Activated T-helper 2 cell treated with anti-CD3 and anti-CD28 coated beads, Interferon-gamma antibody, Interleukin-2, Interleukin-4, amounts not matched to agents 10 μg/mL and 5 μg/mL and 100 μg/mL, durations not matched to agents 14 hours and 24 hours and 36 hours (primary cell): ENCODE measurements around the gene GPAT3. TPM values are rescaled to one million over a fixed set of nuclear protein-coding genes. Genes with fewer than 3 reads are reported as not detected.
"Not testable (repeated sequence)": the region's sequence is repeated elsewhere in the genome, so short reads cannot be mapped to it uniquely, and the experiment has no call there.

ENCODE experiments used
- DNase-seq: peaks from one replicate; pipeline ENCODE4 v3.0.0; 2021; ENCODE audit warnings: low spot score
- H3K27ac Mint-ChIP-seq: one replicate; pipeline ENCODE4 v1.8.0; 2021; ENCODE audit warnings: mixed read lengths
- H3K27me3 Mint-ChIP-seq: one replicate; pipeline ENCODE4 v1.8.0; 2021; ENCODE audit warnings: low read depth, mixed read lengths
- H3K36me3 Mint-ChIP-seq: one replicate; pipeline ENCODE4 v1.8.0; 2021; ENCODE audit warnings: low read depth, mixed read lengths
- H3K4me1 Mint-ChIP-seq: one replicate; pipeline ENCODE4 v1.8.0; 2021; ENCODE audit warnings: low read depth, mixed read lengths
- H3K4me3 Mint-ChIP-seq: one replicate; pipeline ENCODE4 v1.8.0; 2021; ENCODE audit warnings: low read depth, mild to moderate bottlenecking, moderate library complexity, mixed read lengths
- H3K9me3 Mint-ChIP-seq: one replicate; pipeline ENCODE4 v1.8.0; 2021; ENCODE audit warnings: mixed read lengths
- intact Hi-C: fragments of 100-400 bp; cut with micrococcal nuclease; formaldehyde crosslinking; loops from one replicate; pipeline ENCODE4 v1.15.1; 2023
- total RNA-seq: library from RNA; stranded (reverse); gene quantifications from 2 replicates; pipeline ENCODE4 v1.2.3, GENCODE V29; 2022

GPAT3 gene
- total RNA-seq, 1 donor from 2014 or later, result 8.8 TPM

DNA sequence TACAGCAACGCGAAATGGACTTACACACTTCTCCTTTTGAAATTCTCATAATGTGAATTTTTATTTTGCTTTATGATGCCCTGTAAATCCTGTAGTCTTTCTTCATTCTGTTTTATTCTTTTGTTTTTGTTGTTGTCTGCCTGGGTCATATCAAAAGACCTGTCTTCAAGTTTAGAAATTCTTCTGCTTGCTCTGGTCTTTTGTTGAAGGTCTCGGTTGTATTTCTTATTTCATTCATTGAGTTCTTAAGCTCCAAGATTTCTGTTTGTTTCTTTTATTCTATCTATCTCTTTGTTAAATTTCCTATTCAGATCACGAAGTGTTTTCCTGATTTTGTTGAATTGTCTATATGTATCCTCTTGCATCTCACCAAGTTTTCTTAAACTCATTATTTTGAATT lies 78.1 kb downstream of the GPAT3 start:
- peaks cover 1% of the 10 kb centered on the region for H3K4me1 Mint-ChIP-seq
- peaks cover 25% of the 10 kb centered on the region for H3K9me3 Mint-ChIP-seq
- H3K36me3 Mint-ChIP-seq, result no peaks in the 10 kb centered on the region
- DNase-seq, result no peak
- H3K27me3 Mint-ChIP-seq, result peaks cover 18% of the 10 kb centered on the region
- no peak overlapping the region for H3K27ac Mint-ChIP-seq
- no peak overlapping the region for H3K4me3 Mint-ChIP-seq
- intact Hi-C loops, result no loop called here

DNA sequence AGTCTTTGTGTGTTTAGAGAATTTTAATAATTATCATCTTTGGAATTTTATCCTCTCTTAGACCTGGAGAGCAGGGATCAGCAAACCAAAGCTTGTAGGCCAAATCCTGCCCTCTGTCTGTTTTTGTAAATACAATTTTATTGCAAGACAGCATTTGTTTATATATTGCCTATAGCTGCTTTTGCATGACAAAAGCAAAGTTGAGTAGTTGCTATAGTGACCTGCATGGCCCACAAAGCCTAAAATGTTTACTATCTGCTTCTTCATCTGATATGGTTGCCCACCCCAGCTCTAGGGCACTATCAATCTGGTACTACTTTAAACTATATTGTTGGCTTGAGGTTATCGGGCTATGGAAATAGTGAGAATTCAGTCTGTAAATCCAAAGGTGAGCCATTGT lies 80.3 kb downstream of the GPAT3 start:
- intact Hi-C loops, result no loop called here
- Mint-ChIP-seq H3K36me3 (no peaks in the 10 kb centered on the region), H3K27me3 (peaks cover 14% of the 10 kb centered on the region), H3K9me3 (peaks cover 41% of the 10 kb centered on the region), H3K4me3 (no peak overlapping the region), H3K4me1 (peaks cover 5% of the 10 kb centered on the region), H3K27ac (no peak overlapping the region)
- no peak for DNase-seq

DNA sequence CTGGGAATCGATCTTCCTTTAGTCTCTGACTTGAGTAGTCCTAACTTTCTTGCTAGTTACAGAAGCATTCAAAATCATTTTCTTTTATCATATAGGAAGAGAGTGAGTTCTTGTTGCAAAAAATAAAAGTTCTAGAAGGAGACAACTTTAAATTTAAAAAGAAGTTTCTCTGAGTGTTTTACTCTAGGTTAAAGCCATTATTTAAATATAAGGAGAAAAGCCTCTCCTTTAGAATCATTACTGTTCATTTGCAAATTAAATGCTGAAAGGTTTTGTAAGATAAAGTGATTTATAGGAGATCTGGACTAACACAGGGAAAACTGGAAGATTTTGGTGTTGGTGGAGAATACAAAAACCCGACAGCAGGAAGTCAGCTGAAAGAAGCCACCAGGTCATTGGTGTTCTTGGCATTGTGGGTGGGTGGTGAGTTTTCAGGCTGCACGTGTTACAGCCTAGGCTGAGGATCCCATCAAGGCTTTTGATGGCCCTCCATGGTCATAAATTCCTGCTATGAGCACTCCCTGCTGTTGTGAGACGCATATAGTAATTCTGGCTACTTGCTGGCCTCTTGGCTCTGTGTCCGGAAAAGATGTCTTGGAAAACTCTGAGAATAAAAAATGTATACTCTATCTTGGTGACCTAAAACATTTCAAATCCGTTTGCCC lies 81.6 kb downstream of the GPAT3 start:
- H3K27me3 Mint-ChIP-seq, result peaks cover 13% of the 10 kb centered on the region
- no peak overlapping the region for H3K27ac Mint-ChIP-seq
- DNase-seq, result no peak
- intact Hi-C loops, result no loop called here
- H3K4me3 Mint-ChIP-seq, result no peak overlapping the region
- peaks cover 5% of the 10 kb centered on the region for H3K4me1 Mint-ChIP-seq
- H3K36me3 Mint-ChIP-seq, result no peaks in the 10 kb centered on the region
- H3K9me3 Mint-ChIP-seq, result peaks cover 49% of the 10 kb centered on the region

DNA sequence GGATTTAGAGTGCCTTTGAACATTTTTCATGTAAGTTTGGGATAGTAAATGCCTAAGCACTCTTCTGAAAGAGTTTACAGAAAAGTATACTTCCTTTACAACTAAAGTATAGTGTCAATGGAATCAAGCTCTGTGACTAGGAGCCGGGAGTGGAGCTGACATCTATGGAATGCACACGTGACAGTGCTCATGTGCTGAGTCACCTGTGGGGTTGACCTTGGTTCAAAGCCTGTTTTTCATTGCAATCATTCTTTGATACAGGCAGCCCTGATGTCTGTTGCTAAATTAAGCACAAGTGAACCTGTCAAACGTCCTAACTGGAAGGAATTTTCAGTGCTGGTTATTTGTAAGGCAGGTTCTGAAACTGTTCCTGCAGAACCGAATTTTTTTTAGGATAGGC lies 82.5 kb downstream of the GPAT3 start:
- intact Hi-C loops, result no loop called here
- no peak overlapping the region for H3K4me3 Mint-ChIP-seq
- no peak overlapping the region for H3K27ac Mint-ChIP-seq
- H3K36me3 Mint-ChIP-seq, result no peaks in the 10 kb centered on the region
- peaks cover 10% of the 10 kb centered on the region for H3K27me3 Mint-ChIP-seq
- H3K9me3 Mint-ChIP-seq, result peaks cover 43% of the 10 kb centered on the region
- no peak for DNase-seq
- peaks cover 5% of the 10 kb centered on the region for H3K4me1 Mint-ChIP-seq

DNA sequence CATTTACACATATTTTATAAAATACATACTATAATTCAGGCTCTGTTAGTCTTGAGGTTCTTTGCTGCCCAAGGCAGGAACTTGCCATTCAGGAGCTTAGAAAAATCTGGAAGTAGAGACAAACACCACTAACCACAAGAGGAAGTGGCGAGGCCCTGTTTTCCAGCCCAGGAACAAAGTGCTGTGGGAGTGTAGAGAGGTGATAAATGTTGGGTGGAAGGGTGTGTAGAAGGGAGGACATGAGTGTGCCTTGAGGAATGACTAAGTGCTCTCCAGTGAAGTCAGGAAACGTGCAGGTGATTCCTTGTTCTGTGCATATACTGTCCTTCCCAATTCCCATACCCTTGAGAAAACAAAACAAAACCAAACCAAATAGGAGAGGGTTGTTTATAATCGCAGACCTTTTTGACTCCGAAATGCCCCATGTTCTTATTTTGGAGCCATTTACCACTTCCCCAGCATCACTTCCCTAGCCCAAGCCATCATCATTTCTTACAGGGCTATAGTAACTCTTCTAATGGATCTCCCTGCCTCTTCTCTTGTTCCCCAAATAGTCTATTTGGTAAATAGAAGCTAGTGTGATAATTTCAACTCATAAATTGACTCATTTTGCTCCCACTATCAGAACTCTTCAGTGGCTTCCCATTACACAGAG lies 83.2 kb downstream of the GPAT3 start:
- Mint-ChIP-seq H3K36me3 (no peaks in the 10 kb centered on the region), H3K4me3 (no peak overlapping the region), H3K9me3 (peaks cover 36% of the 10 kb centered on the region), H3K4me1 (peaks cover 5% of the 10 kb centered on the region), H3K27me3 (peaks cover 10% of the 10 kb centered on the region), H3K27ac (no peak overlapping the region)
- intact Hi-C loops, result no loop called here
- DNase-seq, result no peak

DNA sequence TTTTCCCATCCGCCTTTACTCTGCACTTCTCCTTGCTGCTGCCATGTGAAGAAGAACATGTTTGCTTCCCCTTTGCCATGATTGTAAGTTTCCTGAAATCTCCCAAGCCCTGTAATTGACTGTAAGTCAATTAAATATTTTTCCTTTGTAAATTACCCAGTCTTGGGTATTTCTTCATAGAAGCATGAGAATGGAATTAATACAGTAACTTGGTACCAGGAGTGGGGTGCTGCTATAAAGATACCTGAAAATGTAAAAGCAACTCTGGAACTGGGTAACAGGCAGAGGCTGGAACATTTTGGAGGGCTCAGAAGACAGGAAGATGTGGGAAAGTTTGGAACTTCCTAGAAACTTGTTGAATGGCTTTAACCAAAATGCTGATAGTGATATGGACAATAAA lies 86.2 kb downstream of the GPAT3 start:
- DNase-seq, intact Hi-C loops, H3K4me3 Mint-ChIP-seq, H3K36me3 Mint-ChIP-seq, H3K27ac Mint-ChIP-seq, H3K4me1 Mint-ChIP-seq: not testable (repeated sequence)
- H3K9me3 Mint-ChIP-seq, result peaks cover 27% of the 10 kb centered on the region
- peaks cover 17% of the 10 kb centered on the region for H3K27me3 Mint-ChIP-seq

DNA sequence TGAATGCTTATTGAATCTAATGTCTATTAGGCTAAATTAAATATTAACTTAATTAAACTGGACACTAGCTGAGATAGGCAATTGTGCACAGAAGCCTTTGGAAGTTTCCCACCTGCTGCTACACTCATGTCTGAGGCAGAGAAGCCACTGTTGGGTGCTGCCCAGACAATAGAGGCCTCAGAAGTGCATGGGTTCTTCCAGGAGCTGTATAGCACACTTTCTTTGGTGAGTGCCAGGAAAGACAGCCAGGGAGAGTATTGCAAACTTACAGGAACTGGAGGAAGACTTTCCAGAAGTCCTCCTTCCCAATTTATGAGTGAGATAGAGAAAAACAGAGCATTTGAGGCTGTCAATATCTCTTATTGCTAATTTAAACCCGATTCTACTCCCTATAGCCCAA lies 89.9 kb downstream of the GPAT3 start:
- Mint-ChIP-seq H3K27ac (no peak overlapping the region), H3K27me3 (peaks cover 12% of the 10 kb centered on the region), H3K4me1 (no peaks in the 10 kb centered on the region), H3K4me3 (no peak overlapping the region), H3K9me3 (peaks cover 16% of the 10 kb centered on the region), H3K36me3 (no peaks in the 10 kb centered on the region)
- DNase-seq, result no peak
- intact Hi-C loops, result no loop called here

DNA sequence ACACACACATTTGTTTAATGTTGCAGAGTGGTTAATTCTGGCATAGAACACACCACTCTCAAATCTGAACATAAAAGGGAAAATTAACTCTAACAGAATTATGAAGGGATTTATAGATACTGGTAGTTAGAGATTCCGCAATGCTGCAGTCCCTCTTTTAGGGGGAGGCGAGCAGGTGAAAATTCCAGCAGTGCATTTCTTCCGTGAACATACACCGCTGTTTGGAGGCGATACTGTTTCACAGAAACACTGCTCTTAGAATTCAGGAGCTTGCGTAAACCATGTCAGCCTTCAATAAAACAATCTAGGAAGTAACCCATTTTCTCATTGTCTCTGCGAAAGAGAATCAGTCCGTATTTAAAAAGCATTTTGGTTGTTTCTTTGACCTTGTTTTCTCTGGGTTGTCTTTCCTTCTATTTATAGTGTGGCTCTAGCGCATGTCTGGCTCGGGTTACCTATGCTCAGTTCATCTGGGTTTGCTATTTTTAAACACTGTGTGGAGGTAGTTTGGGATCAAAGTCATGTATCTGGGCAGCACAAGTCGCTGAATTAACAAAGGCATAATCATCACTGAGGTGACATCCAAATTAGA lies 90.4 kb downstream of the GPAT3 start:
- Mint-ChIP-seq H3K4me3 (no peak overlapping the region), H3K4me1 (no peaks in the 10 kb centered on the region), H3K27ac (no peak overlapping the region), H3K9me3 (peaks cover 12% of the 10 kb centered on the region), H3K27me3 (peaks cover 12% of the 10 kb centered on the region), H3K36me3 (no peaks in the 10 kb centered on the region)
- intact Hi-C loops, result no loop called here
- DNase-seq, result no peak

DNA sequence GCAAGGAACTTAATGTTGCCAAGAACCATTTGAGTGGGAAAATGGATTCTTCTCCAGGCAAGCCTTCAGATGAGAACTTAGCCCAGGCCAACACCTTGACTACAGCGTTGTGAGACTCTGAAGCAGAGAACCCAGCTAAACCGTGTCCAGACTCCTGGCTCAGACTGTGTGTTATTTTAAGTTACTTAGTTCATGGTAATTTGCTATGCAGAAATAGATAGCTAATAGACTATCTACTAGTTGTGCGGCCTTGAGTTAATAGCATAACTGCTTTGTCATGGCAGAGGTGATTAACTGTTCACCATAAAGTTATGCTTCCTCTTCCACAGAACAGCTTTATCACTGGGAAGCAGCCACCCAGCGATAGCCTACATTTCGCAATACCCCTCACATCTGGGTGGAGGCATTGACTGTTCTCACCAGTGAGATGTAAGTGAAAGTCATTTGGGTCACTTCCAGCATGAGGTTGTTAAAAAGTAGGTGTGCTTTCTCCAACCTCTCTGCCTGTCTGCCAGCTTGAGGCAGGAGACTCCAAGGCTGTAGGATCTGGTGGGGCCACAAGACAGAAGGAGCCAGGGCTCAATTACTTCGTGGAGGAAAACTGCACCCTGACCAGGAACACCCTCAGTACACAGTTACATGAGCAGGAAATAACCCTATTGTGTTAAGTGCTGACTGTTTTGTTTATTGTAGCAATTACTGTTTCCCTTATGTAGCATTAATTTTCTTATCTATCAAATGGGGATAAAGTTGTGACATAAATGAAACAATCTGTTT lies 94.2 kb downstream of the GPAT3 start:
- Mint-ChIP-seq H3K36me3 (no peaks in the 10 kb centered on the region), H3K27me3 (peaks cover 15% of the 10 kb centered on the region), H3K4me3 (no peak overlapping the region), H3K27ac (no peak overlapping the region), H3K4me1 (no peaks in the 10 kb centered on the region), H3K9me3 (no peaks in the 10 kb centered on the region)
- intact Hi-C loops, result no loop called here
- DNase-seq, result no peak

DNA sequence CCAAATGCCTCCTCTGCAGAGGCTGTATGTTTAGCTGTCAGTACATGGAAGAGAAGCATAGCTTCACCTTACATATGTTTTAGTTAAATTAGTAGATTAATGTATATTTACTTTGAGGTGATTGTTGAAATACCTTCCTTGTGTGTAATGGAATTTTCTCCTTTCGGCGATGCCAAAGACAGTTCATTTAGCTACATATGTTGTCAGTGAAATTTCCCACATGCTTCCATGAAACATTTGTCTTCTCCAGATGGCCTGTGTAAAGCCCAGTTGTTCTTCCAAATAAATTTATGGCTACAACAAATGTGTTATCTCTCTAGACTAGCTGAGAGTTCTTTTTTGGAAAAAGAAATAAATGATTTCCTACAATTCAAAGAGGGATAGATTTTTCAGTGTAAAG lies 95.2 kb downstream of the GPAT3 start:
- Mint-ChIP-seq H3K4me3 (no peak overlapping the region), H3K9me3 (no peaks in the 10 kb centered on the region), H3K36me3 (no peaks in the 10 kb centered on the region), H3K4me1 (no peaks in the 10 kb centered on the region), H3K27ac (no peak overlapping the region), H3K27me3 (peaks cover 12% of the 10 kb centered on the region)
- no peak for DNase-seq
- intact Hi-C loops, result no loop called here

DNA sequence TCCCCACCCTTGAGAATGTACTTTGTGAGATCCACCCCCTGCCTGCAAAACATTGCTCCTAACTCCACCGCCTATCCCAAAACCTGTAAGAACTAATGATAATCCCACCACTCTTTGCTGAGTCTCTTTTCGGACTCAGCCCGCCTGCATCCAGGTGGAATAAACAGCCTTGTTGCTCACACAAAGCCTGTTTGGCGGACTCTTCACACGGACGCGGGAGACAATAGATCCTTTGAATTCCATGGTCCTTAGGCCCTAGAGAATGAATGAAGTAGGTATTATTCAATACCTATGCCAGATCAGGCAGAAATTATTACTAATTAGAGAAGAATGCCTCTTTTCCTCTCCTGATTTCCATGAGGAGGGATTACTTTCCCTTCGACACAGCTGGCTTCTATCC lies 101.0 kb downstream of the GPAT3 start:
- no peak overlapping the region for H3K27ac Mint-ChIP-seq
- H3K4me3 Mint-ChIP-seq, result no peak overlapping the region
- H3K9me3 Mint-ChIP-seq, result no peaks in the 10 kb centered on the region
- DNase-seq, result no peak
- H3K36me3 Mint-ChIP-seq, result no peaks in the 10 kb centered on the region
- peaks cover 20% of the 10 kb centered on the region for H3K27me3 Mint-ChIP-seq
- intact Hi-C loops, result no loop called here
- peaks cover 2% of the 10 kb centered on the region for H3K4me1 Mint-ChIP-seq

DNA sequence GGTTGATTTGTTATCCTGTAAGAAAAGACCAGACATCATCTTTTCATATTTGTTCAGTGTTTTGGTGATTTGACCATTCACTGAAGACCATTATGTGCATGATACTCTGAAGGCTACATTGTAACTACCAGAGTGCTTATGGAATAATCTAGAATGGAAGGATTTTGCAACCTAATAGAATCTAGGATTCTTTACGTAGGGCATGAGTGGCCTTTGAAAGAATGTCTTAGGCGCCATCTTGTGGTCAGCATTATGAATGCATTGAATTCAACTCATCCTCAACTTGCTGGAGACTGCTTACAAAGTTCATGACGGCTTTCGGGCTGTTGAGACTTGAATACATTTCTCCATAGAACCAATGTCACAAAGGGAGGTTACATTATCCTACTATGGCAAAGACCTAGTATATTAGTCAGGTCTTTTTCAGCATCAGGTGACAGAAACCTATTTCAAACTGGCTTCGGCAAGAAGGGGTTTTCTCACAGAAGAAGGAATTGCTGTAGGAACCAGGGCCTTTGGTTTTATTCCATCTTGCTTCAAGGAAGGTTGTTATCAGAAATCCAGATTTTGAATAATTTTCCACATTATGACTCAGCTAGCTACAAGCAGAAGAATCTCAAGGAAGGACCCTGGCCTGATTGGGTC lies 104.1 kb downstream of the GPAT3 start:
- peak; percentile 20 for DNase-seq
- Mint-ChIP-seq H3K27ac (no peak overlapping the region), H3K4me1 (peaks cover 5% of the 10 kb centered on the region), H3K4me3 (no peak overlapping the region), H3K27me3 (peaks cover 21% of the 10 kb centered on the region), H3K36me3 (no peaks in the 10 kb centered on the region), H3K9me3 (no peaks in the 10 kb centered on the region)
- intact Hi-C loops, result loop anchor here (1.0 kb wide), 2 partner anchors 131 to 149 kb away; no protein-coding TSS in a partner anchor
